Caco-2 (cell line): Measurements from ENCODE around the gene ADORA1. TPM values are rescaled to one million over a fixed set of nuclear protein-coding genes. Genes with fewer than 3 reads are reported as not detected.

Experiments
- BruUV-seq: library from RNA; stranded (reverse); fragments of 400-500 nt; replicated peaks from 2 replicates; lab custom pipeline; 2021; lab: Mats Ljungman, UMichigan
- CTCF ChIA-PET: fragments of 300-600 bp; sonication (Branson Sonifier 250); formaldehyde crosslinking; loops from one replicate; lab custom pipeline; 2022; ENCODE audit warnings: antibody characterized with exemption; lab: Charles Lee
- POLR2A ChIA-PET: fragments of 300-600 bp; sonication (Branson Sonifier 250); formaldehyde crosslinking; loops from one replicate; lab custom pipeline; 2022; ENCODE audit warnings: antibody characterized with exemption; lab: Charles Lee
- DNase-seq, 2 experiments: peaks; one replicate each; pipeline versions ENCODE4 v3.0.0 to v3.0.0-alpha.2; 2020 to 2022
- H3K27me3 ChIP-seq: replicated peaks from 2 replicates; pipeline ENCODE4 v1.6.0; 2011; ENCODE audit warnings: low read length; ENCODE audit not compliant: control insufficient read depth, insufficient read depth
- H3K36me3 ChIP-seq: 2 replicates; pipeline ENCODE4 v1.5.1; 2011; ENCODE audit warnings: low read length; ENCODE audit not compliant: control insufficient read depth, insufficient read depth
- H3K4me1 ChIP-seq: fragments of 250-450 bp; sonication (Bioruptor Pico); 2 replicates; pipeline ENCODE4 v1.5.1; 2020; ENCODE audit warnings: mild to moderate bottlenecking
- H3K4me3 ChIP-seq: 2 replicates; pipeline ENCODE4 v1.5.1; 2011; ENCODE audit warnings: low read depth, mild to moderate bottlenecking, control low read depth, low read length
- H3K9me3 ChIP-seq: fragments of 250-450 bp; sonication (Bioruptor Pico); 2 replicates; pipeline ENCODE4 v1.5.1; 2020; ENCODE audit warnings: mild to moderate bottlenecking, moderate library complexity
- H3K27ac Mint-ChIP-seq: one replicate; pipeline ENCODE4 v1.8.0; 2022; ENCODE audit warnings: mixed read lengths; ENCODE audit not compliant: unreplicated experiment
- H3K27me3 Mint-ChIP-seq: one replicate; pipeline ENCODE4 v1.8.0; 2022; ENCODE audit warnings: mixed read lengths; ENCODE audit not compliant: insufficient read depth, unreplicated experiment
- H3K36me3 Mint-ChIP-seq: one replicate; pipeline ENCODE4 v1.8.0; 2022; ENCODE audit warnings: mild to moderate bottlenecking, mixed read lengths; ENCODE audit not compliant: insufficient read depth, unreplicated experiment
- H3K4me1 Mint-ChIP-seq: one replicate; pipeline ENCODE4 v1.8.0; 2022; ENCODE audit warnings: low read depth, mixed read lengths; ENCODE audit not compliant: unreplicated experiment
- H3K4me3 Mint-ChIP-seq: one replicate; pipeline ENCODE4 v1.8.0; 2022; ENCODE audit warnings: mild to moderate bottlenecking, moderate library complexity, mixed read lengths; ENCODE audit not compliant: unreplicated experiment
- H3K9me3 Mint-ChIP-seq: one replicate; pipeline ENCODE4 v1.8.0; 2022; ENCODE audit warnings: mixed read lengths; ENCODE audit not compliant: unreplicated experiment
- CTCF ChIP-seq, 2 experiments: fragments of 200-600 bp in 1 of 2; IDR thresholded peaks; 1 replicate in 1 of 2; 2 replicates in 1 of 2; pipeline versions ENCODE4 v1.5.1 to v1.8.0; 2011 to 2022; ENCODE audit warnings: antibody characterized with exemption in 1 of 2, control low read depth in 1 of 2, inconsistent platforms in 1 of 2, low read depth in 1 of 2, low read length in 1 of 2, mild to moderate bottlenecking in 1 of 2, moderate library complexity in 1 of 2; ENCODE audit not compliant: insufficient read depth in 1 of 2, severe bottlenecking in 1 of 2, unreplicated experiment in 1 of 2
- intact Hi-C: fragments of 100-400 bp; cut with micrococcal nuclease; formaldehyde crosslinking; loops from one replicate; pipeline ENCODE4 v1.10.0; 2022; ENCODE audit not compliant: unreplicated experiment
- total RNA-seq: library from RNA; stranded (reverse); gene quantifications from 2 replicates; pipeline ENCODE4 v1.2.3, GENCODE V29; 2022

Gene ADORA1
- total RNA-seq, 1 experiment from 2014 or later: 46.0 TPM

- Mint-ChIP-seq H3K4me3 (no peak overlapping the region), H3K27me3 (peaks cover 3% of the 10 kb centered on the region), H3K4me1 (no peaks in the 10 kb centered on the region), H3K36me3 (no peaks in the 10 kb centered on the region), H3K9me3 (peaks cover 6% of the 10 kb centered on the region), H3K27ac (no peak overlapping the region)
- no peaks in the 10 kb centered on the region for H3K4me1 ChIP-seq
- TF ChIP-seq CTCF (IDR thresholded peaks at IDR 0.05; ENCODE audit: insufficient read depth in 1 of 2, low read depth in 1 of 2, low read length in 1 of 2, severe bottlenecking in 1 of 2, unreplicated experiment in 1 of 2): no peak
- POLR2A ChIA-PET: no interaction called here
- intact Hi-C loops: no loop called here
- no peaks in the 10 kb centered on the region for H3K36me3 ChIP-seq
- H3K9me3 ChIP-seq: peaks cover under 1% of the 10 kb centered on the region; the same call in 1 of the 2 replicates
- no peak for DNase-seq
- CTCF ChIA-PET: interaction anchor here (0.6 kb wide), 1 partner anchor 44 kb away, joined by 4 read pairs; no protein-coding TSS in a partner anchor
- no TSS peak for BruUV-seq
- no peak overlapping the region for H3K4me3 ChIP-seq
- H3K27me3 ChIP-seq: no peaks in the 10 kb centered on the region
Observed at GRCh38 chr1:203089651-203090045, 37.9 kb upstream of the ADORA1 start.

- no peak overlapping the region for H3K4me3 Mint-ChIP-seq
- H3K27me3 Mint-ChIP-seq: peaks cover 3% of the 10 kb centered on the region
- no TSS peak for BruUV-seq
- peaks cover 9% of the 10 kb centered on the region for H3K9me3 ChIP-seq
- intact Hi-C loops: no loop called here
- no peaks in the 10 kb centered on the region for H3K4me1 ChIP-seq
- no peak for DNase-seq
- TF ChIP-seq CTCF (IDR thresholded peaks at IDR 0.05; ENCODE audit: insufficient read depth in 1 of 2, low read depth in 1 of 2, low read length in 1 of 2, severe bottlenecking in 1 of 2, unreplicated experiment in 1 of 2): no peak
- H3K27ac Mint-ChIP-seq: no peak overlapping the region
- ChIA-PET CTCF (no interaction called here), POLR2A (no interaction called here)
- H3K4me3 ChIP-seq: no peak overlapping the region
- no peaks in the 10 kb centered on the region for H3K27me3 ChIP-seq
- H3K4me1 Mint-ChIP-seq: no peaks in the 10 kb centered on the region
- H3K9me3 Mint-ChIP-seq: peaks cover 16% of the 10 kb centered on the region
- no peaks in the 10 kb centered on the region for H3K36me3 Mint-ChIP-seq
- H3K36me3 ChIP-seq: no peaks in the 10 kb centered on the region
Observed at GRCh38 chr1:203090421-203091198, 36.9 kb upstream of the ADORA1 start.

- BruUV-seq: no TSS peak
Observed at GRCh38 chr1:203091199-203091477, 36.4 kb upstream of the ADORA1 start.

More at GRCh38 chr1:203091199-203091477, 36.4 kb upstream of the ADORA1 start:
- H3K27me3 Mint-ChIP-seq: peaks cover 3% of the 10 kb centered on the region
- no peak overlapping the region for H3K27ac Mint-ChIP-seq
- H3K9me3 Mint-ChIP-seq: peaks cover 21% of the 10 kb centered on the region
- H3K4me1 Mint-ChIP-seq: no peaks in the 10 kb centered on the region
- TF ChIP-seq CTCF (IDR thresholded peaks at IDR 0.05; ENCODE audit: insufficient read depth in 1 of 2, low read depth in 1 of 2, low read length in 1 of 2, severe bottlenecking in 1 of 2, unreplicated experiment in 1 of 2): no peak
- ChIA-PET POLR2A (no interaction called here), CTCF (no interaction called here)
- H3K27me3 ChIP-seq: no peaks in the 10 kb centered on the region
- H3K36me3 ChIP-seq: no peaks in the 10 kb centered on the region
- no peak overlapping the region for H3K4me3 Mint-ChIP-seq
- DNase-seq: no peak
- peaks cover 9% of the 10 kb centered on the region for H3K9me3 ChIP-seq
- H3K4me1 ChIP-seq: no peaks in the 10 kb centered on the region
- intact Hi-C loops: no loop called here
- H3K36me3 Mint-ChIP-seq: no peaks in the 10 kb centered on the region
- no peak overlapping the region for H3K4me3 ChIP-seq
